HEK293T (cell line): ENCODE measurements around the gene GALT.

Source experiments
- CTCF ChIA-PET: fragments of 350-600 bp; formaldehyde crosslinking; extraction: SDS; loops from one replicate; lab custom pipeline; 2021; ENCODE audit warnings: antibody characterized with exemption, inconsistent platforms; lab: Yijun Ruan, JAX
- POLR2A ChIA-PET: fragments of 350-600 bp; formaldehyde crosslinking; extraction: SDS; loops from one replicate; lab custom pipeline; 2020; ENCODE audit warnings: antibody characterized with exemption, inconsistent platforms; lab: Yijun Ruan, JAX
- DNase-seq: peaks from one replicate; pipeline ENCODE4 v3.0.0; 2012; ENCODE audit warnings: mixed read lengths; ENCODE audit errors: extremely low spot score
- ARNT ChIP-seq: fragments of 450-650 bp; IDR thresholded peaks from 2 replicates; pipeline ENCODE4 v1.6.1; 2017; ENCODE audit warnings: mild to moderate bottlenecking
- BHLHE40 ChIP-seq: fragments of 450-650 bp; IDR thresholded peaks from 2 replicates; pipeline ENCODE4 v1.6.1; 2016; ENCODE audit warnings: mild to moderate bottlenecking, moderate library complexity, borderline replicate concordance
- CTBP1 ChIP-seq: fragments of 450-650 bp; IDR thresholded peaks from 2 replicates; pipeline ENCODE4 v1.6.1; 2016; ENCODE audit warnings: borderline replicate concordance
- ELF4 ChIP-seq: fragments of 450-650 bp; IDR thresholded peaks from 2 replicates; pipeline ENCODE4 v1.6.1; 2017; ENCODE audit warnings: antibody characterized with exemption
- FOXA1 ChIP-seq: fragments of 450-650 bp; IDR thresholded peaks from 2 replicates; pipeline ENCODE4 v1.6.1; 2016; ENCODE audit warnings: mild to moderate bottlenecking
- FOXK2 ChIP-seq: fragments of 450-650 bp; IDR thresholded peaks from 2 replicates; pipeline ENCODE4 v1.6.1; 2016; ENCODE audit warnings: mild to moderate bottlenecking
- FOXM1 ChIP-seq: fragments of 450-650 bp; IDR thresholded peaks from 2 replicates; pipeline ENCODE4 v1.6.1; 2017; ENCODE audit warnings: mild to moderate bottlenecking, borderline replicate concordance
- HDGF ChIP-seq: fragments of 450-650 bp; IDR thresholded peaks from 2 replicates; pipeline ENCODE4 v1.6.1; 2017; ENCODE audit warnings: antibody characterized with exemption, borderline replicate concordance
- L3MBTL2 ChIP-seq: fragments of 450-650 bp; conservative IDR thresholded peaks from 2 replicates; pipeline ENCODE4 v1.6.1; 2016; ENCODE audit warnings: mild to moderate bottlenecking
- LEF1 ChIP-seq: fragments of 450-650 bp; IDR thresholded peaks from 2 replicates; pipeline ENCODE4 v1.6.1; 2017; ENCODE audit warnings: mild to moderate bottlenecking, borderline replicate concordance
- NFRKB ChIP-seq: fragments of 450-650 bp; IDR thresholded peaks from 2 replicates; pipeline ENCODE4 v1.6.1; 2016; ENCODE audit warnings: mild to moderate bottlenecking, moderate library complexity
- PKNOX1 ChIP-seq: fragments of 450-650 bp; IDR thresholded peaks from 2 replicates; pipeline ENCODE4 v1.6.1; 2016
- SP1 ChIP-seq: fragments of 450-650 bp; IDR thresholded peaks from 2 replicates; pipeline ENCODE4 v1.6.1; 2017
- SUZ12 ChIP-seq: fragments of 450-650 bp; IDR thresholded peaks from 2 replicates; pipeline ENCODE4 v1.6.1; 2016; ENCODE audit warnings: mild to moderate bottlenecking
- TARDBP ChIP-seq: fragments of 450-650 bp; IDR thresholded peaks from 2 replicates; pipeline ENCODE4 v1.6.1; 2016
- ZNF384 ChIP-seq: fragments of 450-650 bp; IDR thresholded peaks from 2 replicates; pipeline ENCODE4 v1.6.1; 2016

GALT gene

GRCh38 chr9:34652602-34653000 is 6.1 kb downstream of the GALT start:
- no peak for TF ChIP-seq FOXM1
- TF ChIP-seq L3MBTL2 = no peak
- TF ChIP-seq ZNF384 = no peak
- TF ChIP-seq LEF1 = no peak
- POLR2A ChIA-PET = no interaction called here
- CTCF ChIA-PET = no interaction called here
- no peak for DNase-seq

- ChIA-PET CTCF (no interaction called here), POLR2A (no interaction called here)
- DNase-seq = no peak
- TF ChIP-seq ZNF384 (no peak), L3MBTL2 (no peak), HDGF (no peak), FOXK2 (no peak), PKNOX1 (no peak), LEF1 (no peak), NFRKB (no peak), FOXA1 (no peak), FOXM1 (no peak), ARNT (no peak), ELF4 (no peak), TARDBP (no peak; the same call in 1 of the 2 replicates), BHLHE40 (no peak), SP1 (no peak), SUZ12 (no peak), CTBP1 (no peak)
Measured at GRCh38 chr9:34653151-34654072, 6.9 kb downstream of the GALT start.

GRCh38 chr9:34654323-34655051 is 8.0 kb downstream of the GALT start:
- CTCF ChIA-PET = no interaction called here
- POLR2A ChIA-PET = no interaction called here
- TF ChIP-seq BHLHE40 (no peak), L3MBTL2 (no peak), ARNT (no peak), TARDBP (no peak), SUZ12 (no peak), FOXM1 (no peak), ELF4 (no peak), CTBP1 (no peak), ZNF384 (no peak), PKNOX1 (no peak), NFRKB (no peak), SP1 (no peak)
- DNase-seq = no peak

GRCh38 chr9:34655394-34655793 is 8.9 kb downstream of the GALT start:
- TF ChIP-seq FOXK2 (no peak), TARDBP (no peak), SUZ12 (no peak), ZNF384 (no peak), BHLHE40 (no peak), ARNT (no peak), L3MBTL2 (no peak), NFRKB (no peak), PKNOX1 (no peak), HDGF (no peak), ELF4 (no peak), FOXM1 (no peak), CTBP1 (no peak), LEF1 (no peak), SP1 (no peak), FOXA1 (no peak)
- DNase-seq = no peak
- ChIA-PET POLR2A (no interaction called here), CTCF (no interaction called here)

GRCh38 chr9:34656992-34657391 is 10.5 kb downstream of the GALT start:
- ChIA-PET CTCF (no interaction called here), POLR2A (interaction anchor here (1.4 kb wide), 1 partner anchor 19 kb away, joined by 3 read pairs; the partner anchor contains the start of gene SIGMAR1)
- DNase-seq = no peak
- TF ChIP-seq TARDBP (no peak), HDGF (no peak), BHLHE40 (no peak), CTBP1 (no peak), NFRKB (no peak), SUZ12 (no peak), L3MBTL2 (no peak), FOXK2 (no peak), PKNOX1 (no peak), LEF1 (no peak), ARNT (no peak), ZNF384 (no peak), ELF4 (no peak), SP1 (no peak), FOXM1 (no peak), FOXA1 (no peak)
